ENCODE measurements around the gene APMAP.
"Not testable (repeated sequence)": the region's sequence is repeated elsewhere in the genome, so short reads cannot be mapped to it uniquely, and the experiment has no call there.

DNA sequence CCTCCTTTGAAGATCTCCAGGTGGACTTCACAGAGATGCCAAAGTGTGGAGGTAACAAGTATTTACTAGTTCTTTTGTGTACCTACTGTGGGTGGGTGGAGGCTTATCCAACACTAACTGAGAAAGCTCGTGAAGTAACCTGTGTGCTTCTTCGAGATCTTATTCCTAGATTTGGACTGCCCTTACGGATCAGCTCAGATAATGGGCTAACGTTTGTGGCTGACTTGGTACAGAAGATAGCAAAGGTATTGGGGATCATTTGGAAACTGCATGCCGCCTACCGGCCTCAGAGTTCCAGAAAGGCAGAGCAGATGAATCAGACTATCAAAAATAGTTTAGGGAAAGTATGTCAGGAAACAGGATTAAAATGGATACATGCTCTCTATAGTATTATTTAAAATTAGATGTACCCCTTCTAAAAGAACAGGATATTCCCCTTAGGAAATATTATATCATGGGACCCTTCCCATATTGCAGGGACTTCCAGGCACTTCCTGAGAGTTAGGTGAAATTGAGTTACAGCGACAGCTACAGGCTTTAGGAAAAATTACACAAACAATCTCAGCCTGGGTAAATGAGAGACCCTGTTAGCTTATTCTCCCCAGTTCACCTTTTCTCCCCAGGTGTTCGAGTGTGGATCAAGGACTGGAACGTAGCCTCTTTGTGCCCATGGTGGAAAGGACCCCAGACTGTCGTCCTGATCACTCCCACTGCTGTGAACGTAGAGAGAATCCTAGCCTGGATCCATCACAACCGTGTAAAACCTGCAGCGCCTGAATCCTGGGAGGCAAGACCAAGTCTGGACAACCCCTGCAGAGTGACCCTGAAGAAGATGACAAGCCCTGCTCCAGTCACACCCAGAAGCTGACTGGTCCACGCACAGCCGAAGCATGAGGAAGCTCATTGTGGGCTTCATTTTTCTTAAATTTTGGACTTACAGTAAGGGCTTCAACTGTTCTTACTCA, 61.5 kb downstream of the APMAP start:
- TF ChIP-seq, protein P1, sequence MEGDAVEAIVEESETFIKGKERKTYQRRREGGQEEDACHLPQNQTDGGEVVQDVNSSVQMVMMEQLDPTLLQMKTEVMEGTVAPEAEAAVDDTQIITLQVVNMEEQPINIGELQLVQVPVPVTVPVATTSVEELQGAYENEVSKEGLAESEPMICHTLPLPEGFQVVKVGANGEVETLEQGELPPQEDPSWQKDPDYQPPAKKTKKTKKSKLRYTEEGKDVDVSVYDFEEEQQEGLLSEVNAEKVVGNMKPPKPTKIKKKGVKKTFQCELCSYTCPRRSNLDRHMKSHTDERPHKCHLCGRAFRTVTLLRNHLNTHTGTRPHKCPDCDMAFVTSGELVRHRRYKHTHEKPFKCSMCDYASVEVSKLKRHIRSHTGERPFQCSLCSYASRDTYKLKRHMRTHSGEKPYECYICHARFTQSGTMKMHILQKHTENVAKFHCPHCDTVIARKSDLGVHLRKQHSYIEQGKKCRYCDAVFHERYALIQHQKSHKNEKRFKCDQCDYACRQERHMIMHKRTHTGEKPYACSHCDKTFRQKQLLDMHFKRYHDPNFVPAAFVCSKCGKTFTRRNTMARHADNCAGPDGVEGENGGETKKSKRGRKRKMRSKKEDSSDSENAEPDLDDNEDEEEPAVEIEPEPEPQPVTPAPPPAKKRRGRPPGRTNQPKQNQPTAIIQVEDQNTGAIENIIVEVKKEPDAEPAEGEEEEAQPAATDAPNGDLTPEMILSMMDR (IDR thresholded peaks at IDR 0.05; ENCODE audit: low read length): peak; percentile 53
- TF ChIP-seq EZH2phosphoT487 (IDR thresholded peaks at IDR 0.05; ENCODE audit: low read length): not testable (repeated sequence)
